Lung microvascular endothelial cell (primary cell): ENCODE measurements around the gene TLL1. TPM values are rescaled to one million over a fixed set of nuclear protein-coding genes. Genes with fewer than 3 reads are reported as not detected.

ENCODE experiments used
- DNase-seq, 2 donors: peaks; one replicate each; pipeline versions ENCODE4 v3.0.0 to v3.0.0-alpha.2; 2010; ENCODE audit warnings: low read depth in 2 of 2
- total RNA-seq: library from RNA; depleted of rRNA; stranded (reverse); fragments of >200 nt; gene quantifications from 2 replicates; pipeline ENCODE4 v1.2.1, GENCODE V29; 2014

TLL1 gene
- total RNA-seq, result 13.1 and 37.7 TPM in 2 replicates

GRCh38 chr4:165872461-165873297 is at the start of gene TLL1:
Gene TLL1, plus strand, starts transcription at chr4:165873237. Its CDS starts 668 bp downstream, at chr4:165873905.
- peak; percentile 16 to 83 for DNase-seq

GRCh38 chr4:165826166-165826565 is 46.9 kb upstream of the TLL1 start:
- DNase-seq, result no peak

GRCh38 chr4:165827018-165827417 is 46.0 kb upstream of the TLL1 start:
- DNase-seq, result no peak

- peak in 1 of 2 donors; percentile 12 for DNase-seq
Measured at GRCh38 chr4:165828928-165829327, 44.1 kb upstream of the TLL1 start.

- no peak for DNase-seq
Measured at GRCh38 chr4:165834116-165834515, 38.9 kb upstream of the TLL1 start.

GRCh38 chr4:165838575-165838974 is 34.5 kb upstream of the TLL1 start:
- DNase-seq, result peak; percentile 72 to 98

- peak; percentile 64 to 97 for DNase-seq
Measured at GRCh38 chr4:165839615-165840333, 33.3 kb upstream of the TLL1 start.

- DNase-seq, result no peak
Measured at GRCh38 chr4:165842684-165843083, 30.4 kb upstream of the TLL1 start.

GRCh38 chr4:165844161-165844560 is 28.9 kb upstream of the TLL1 start:
- DNase-seq, result peak; percentile 78 to 83

- DNase-seq, result no peak
Measured at GRCh38 chr4:165851256-165851655, 21.8 kb upstream of the TLL1 start.

- DNase-seq, result peak in 1 of 2 donors; percentile 26
Measured at GRCh38 chr4:165855191-165855590, 17.8 kb upstream of the TLL1 start.

GRCh38 chr4:165861363-165861762 is 11.7 kb upstream of the TLL1 start:
- DNase-seq, result no peak

- peak; percentile 4 to 64 for DNase-seq
Measured at GRCh38 chr4:165864271-165864670, 8.8 kb upstream of the TLL1 start.

- DNase-seq, result no peak
Measured at GRCh38 chr4:165866019-165866650, 6.9 kb upstream of the TLL1 start.

- DNase-seq, result no peak
Measured at GRCh38 chr4:165867961-165868360, 5.1 kb upstream of the TLL1 start.

GRCh38 chr4:165873298-165874071 is 448 bp downstream of the TLL1 start:
- DNase-seq, result peak; percentile 45 to 72

- DNase-seq, result peak; percentile 2 to 68
Measured at GRCh38 chr4:165874072-165874790, 1.2 kb downstream of the TLL1 start.

GRCh38 chr4:165874791-165875371 is 1.8 kb downstream of the TLL1 start:
- peak; percentile 7 to 85 for DNase-seq

- DNase-seq, result no peak
Measured at GRCh38 chr4:165875446-165875845, 2.4 kb downstream of the TLL1 start.

GRCh38 chr4:165877286-165877685 is 4.2 kb downstream of the TLL1 start:
- peak in 1 of 2 donors; percentile 30 for DNase-seq
